Adrenal gland (tissue), 12 donors: ENCODE results near the gene ZNF568. TPM values are rescaled to one million over a fixed set of nuclear protein-coding genes. Genes with fewer than 3 reads are reported as not detected.

Experiments
- DNase-seq, 7 donors: peaks; one replicate each; pipeline ENCODE4 v3.0.0-alpha.2; 2019 to 2020
- H3K27ac ChIP-seq, 5 donors: fragments of 200-600 bp; sonication (generic) in 4 of 5; 1 replicate in 3 of 5; 2 replicates in 2 of 5; pipeline versions ENCODE4 v1.5.1 to v1.8.0; 2016 to 2020; ENCODE audit warnings: mild to moderate bottlenecking in 1 of 5
- H3K27me3 ChIP-seq: fragments of 200-600 bp; 2 replicates; pipeline ENCODE4 v1.8.0; 2021
- H3K36me3 ChIP-seq, 2 donors: fragments of 200-600 bp; replicated peaks in 1 of 2; 1 replicate in 1 of 2; 2 replicates in 1 of 2; pipeline versions ENCODE4 v1.5.1 to v1.8.0; 2018 to 2022
- H3K4me1 ChIP-seq, 2 donors: fragments of 200-600 bp; replicated peaks in 1 of 2; 1 replicate in 1 of 2; 2 replicates in 1 of 2; pipeline versions ENCODE4 v1.5.1 to v1.8.0; 2018 to 2021
- H3K4me3 ChIP-seq, 4 donors: fragments of 200-600 bp; sonication (generic) in 3 of 4; one replicate each; pipeline ENCODE4 v1.5.1; 2016 to 2018
- H3K9me3 ChIP-seq, 3 donors: fragments of 200-600 bp; sonication (generic) in 1 of 3; replicated peaks in 1 of 3; 1 replicate in 2 of 3; 2 replicates in 1 of 3; pipeline versions ENCODE4 v1.5.1 to v1.8.0; 2016 to 2021
- CTCF ChIP-seq, 6 experiments: fragments of 450-650 bp in 4 of 6; fragments of 200-600 bp in 2 of 6; sonication (generic) in 1 of 6; IDR thresholded peaks; 1 replicate in 5 of 6; 2 replicates in 1 of 6; pipeline versions ENCODE4 v1.5.1 to v1.8.0; 2016 to 2021; ENCODE audit warnings: antibody characterized with exemption in 6 of 6, mild to moderate bottlenecking in 2 of 6, moderate library complexity in 1 of 6
- POLR2A ChIP-seq, 2 donors: fragments of 450-650 bp; IDR thresholded peaks; one replicate each; pipeline ENCODE4 v1.6.1; 2017; ENCODE audit warnings: antibody characterized with exemption in 2 of 2, mild to moderate bottlenecking in 2 of 2, moderate library complexity in 1 of 2
- WGBS, 4 donors: extraction: QIAGEN DNeasy Blood & Tissue Kit in 2 of 4; methylation state at CpG; one replicate each; pipeline versions ENCODE4 v1.1.5 to v1.1.7; 2013 to 2017; 5-methylcytosine and 5-hydroxymethylcytosine counted together
- intact Hi-C, 2 donors: fragments of 100-400 bp; cut with DNase I; formaldehyde crosslinking; loops; one replicate each; pipeline versions ENCODE4 v1.14.1 to v1.15.0; 2022 to 2023
- polyA plus RNA-seq, 3 donors: library from polyadenylated mRNA; stranded (reverse); fragments of 200-250 nt in 2 of 3; fragments of 350-450 nt in 1 of 3; fragmentation: Illumina TruSeq in 1 of 3; extraction: RNeasy Lipid Tissue Mini Kit (QIAGEN cat#74804) in 1 of 3; gene quantifications; one replicate each; pipeline ENCODE4 v1.2.3, GENCODE V29; 2013 to 2014
- total RNA-seq, 9 donors: library from RNA; depleted of rRNA in 4 of 9; stranded (reverse); fragments of >200 nt in 4 of 9; fragments of 120-200 nt in 1 of 9; fragmentation: NEBNext Ultra II Directional in 1 of 9; extraction: Animal tissue kit (Norgen Biotek cat#: 25700) in 1 of 9; gene quantifications; one replicate each; pipeline versions ENCODE4 v1.1.0 to v1.2.4, GENCODE V29; 2013 to 2023
- donor health status: healthy with polysubstance abuse.
- donor health status: Bipolar disorder and iron deficiency.
- donor health status: DM: yes; HTN: yes; CAD: no.
- donor health status: DM: no; HTN: no; CAD: no.
- donor health status: DM: no; HTN: no; CAD: no.
- donor health status: DM: yes; HTN: yes; CAD: no.

Gene ZNF568
- total and polyA plus RNA-seq, 12 donors, result 4.5 to 23.8 (median 15.3) TPM

DNA sequence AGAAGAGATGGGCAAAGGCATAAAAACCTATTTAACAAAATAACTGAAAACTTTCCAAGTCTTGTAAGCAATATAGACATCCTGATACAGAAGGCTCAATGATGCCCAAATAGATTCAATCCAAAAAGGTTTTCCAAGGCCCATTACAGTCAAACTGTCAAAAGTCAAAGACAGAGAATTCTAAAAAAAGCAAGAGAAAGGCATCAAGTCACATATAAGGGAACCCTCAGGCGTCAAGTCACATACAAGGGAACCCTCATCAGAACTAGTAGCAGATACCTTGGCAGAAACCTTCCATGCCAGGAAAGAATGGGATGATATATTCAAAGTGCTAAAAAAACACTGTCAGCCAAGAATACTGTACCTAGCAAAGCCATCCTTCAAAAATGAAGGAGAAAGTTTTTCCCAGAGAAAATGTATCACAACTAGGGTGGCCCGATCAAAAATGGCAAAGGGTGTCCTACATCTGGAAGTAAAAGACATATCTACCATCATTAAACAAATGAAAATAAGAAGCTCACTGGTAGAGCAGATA, 21.2 kb upstream of the ZNF568 start:
- WGBS, 4 donors, result 91 to 99% (median 97%) methylated on average over 2 of the region's 2 CpGs
- no peak for DNase-seq
- Histone ChIP-seq H3K27me3 (no peaks in the 10 kb centered on the region), H3K36me3 (peaks cover 0 to 6% of the 10 kb centered on the region in 2 donors), H3K4me1 (no peaks in the 10 kb centered on the region), H3K9me3 (peaks cover 21 to 98% (median 64%) of the 10 kb centered on the region in 3 donors), H3K27ac (no peak overlapping the region), H3K4me3 (peak overlapping the region in 1 of 4 donors; percentile 5)
- TF ChIP-seq POLR2A (IDR thresholded peaks at IDR 0.05) (no peak), CTCF (IDR thresholded peaks at IDR 0.05) (no peak)
- intact Hi-C loops, result no loop called here

DNA sequence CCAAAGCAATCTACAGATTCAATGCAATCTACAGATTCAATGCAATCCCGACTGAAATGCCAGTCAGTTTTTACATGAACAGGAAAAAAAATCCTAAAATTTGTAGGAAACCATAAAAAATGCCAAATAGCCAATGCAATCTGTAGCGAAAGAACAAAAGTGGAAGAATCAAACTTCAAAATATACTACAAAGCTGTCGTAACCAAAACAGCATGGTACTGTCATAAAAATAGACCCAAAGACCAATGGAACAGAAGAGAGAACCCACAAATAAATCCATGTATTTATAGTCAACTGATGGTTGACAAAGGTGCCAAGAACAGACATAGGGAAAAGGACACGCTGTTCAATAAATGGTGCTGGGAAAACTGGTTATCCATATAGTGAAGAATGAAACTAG, 17.7 kb upstream of the ZNF568 start:
- DNase-seq, result no peak
- intact Hi-C loops, result no loop called here
- TF ChIP-seq POLR2A (IDR thresholded peaks at IDR 0.05) (no peak), CTCF (IDR thresholded peaks at IDR 0.05) (no peak)
- H3K36me3 ChIP-seq, result peaks cover 0 to 16% of the 10 kb centered on the region in 2 donors
- no peaks in the 10 kb centered on the region for H3K4me1 ChIP-seq
- no peak overlapping the region for H3K4me3 ChIP-seq
- H3K27ac ChIP-seq, result no peak overlapping the region
- H3K27me3 ChIP-seq, result no peaks in the 10 kb centered on the region
- H3K9me3 ChIP-seq, result peaks cover 10 to 87% (median 36%) of the 10 kb centered on the region in 3 donors
- 83 to 98% (median 97%) methylated on average over 4 of the region's 4 CpGs for WGBS, 4 donors

DNA sequence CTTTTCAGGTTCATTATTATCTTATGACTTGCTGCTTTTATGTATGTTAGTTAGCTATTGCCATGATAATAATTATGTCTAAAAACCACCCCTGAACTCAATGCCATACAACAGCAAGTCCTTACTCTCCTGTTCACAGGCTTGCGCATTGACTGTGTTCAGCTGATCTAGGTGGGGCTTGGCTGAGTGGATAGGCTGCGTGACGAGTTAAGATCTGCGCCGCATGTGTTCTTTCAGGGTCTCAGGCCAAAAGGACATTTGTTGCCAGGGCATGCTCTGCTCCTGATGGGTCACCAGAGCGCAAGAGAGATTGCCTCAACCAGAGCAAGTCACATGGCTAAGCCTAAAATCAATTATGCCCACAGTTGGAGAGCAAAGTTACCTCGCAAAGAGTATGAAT, 859 bp downstream of the ZNF568 start:
- 37 to 53% (median 44%) methylated on average over 7 of the region's 7 CpGs for WGBS, 4 donors
- H3K4me1 ChIP-seq, result peaks cover 8 to 10% of the 10 kb centered on the region in 2 donors
- intact Hi-C loops, result no loop called here
- H3K36me3 ChIP-seq, result peaks cover 0 to 14% of the 10 kb centered on the region in 2 donors
- H3K9me3 ChIP-seq, result no peaks in the 10 kb centered on the region
- H3K27ac ChIP-seq, result peak overlapping the region; percentile 77 to 99 (median 90)
- H3K4me3 ChIP-seq, result peak overlapping the region in 3 of 4 donors; percentile 57 to 90 (median 90)
- DNase-seq, result peak in 6 of 7 donors; percentile 17 to 68 (median 28)
- TF ChIP-seq CTCF (IDR thresholded peaks at IDR 0.05) (no peak), POLR2A (IDR thresholded peaks at IDR 0.05) (no peak)
- H3K27me3 ChIP-seq, result no peaks in the 10 kb centered on the region

DNA sequence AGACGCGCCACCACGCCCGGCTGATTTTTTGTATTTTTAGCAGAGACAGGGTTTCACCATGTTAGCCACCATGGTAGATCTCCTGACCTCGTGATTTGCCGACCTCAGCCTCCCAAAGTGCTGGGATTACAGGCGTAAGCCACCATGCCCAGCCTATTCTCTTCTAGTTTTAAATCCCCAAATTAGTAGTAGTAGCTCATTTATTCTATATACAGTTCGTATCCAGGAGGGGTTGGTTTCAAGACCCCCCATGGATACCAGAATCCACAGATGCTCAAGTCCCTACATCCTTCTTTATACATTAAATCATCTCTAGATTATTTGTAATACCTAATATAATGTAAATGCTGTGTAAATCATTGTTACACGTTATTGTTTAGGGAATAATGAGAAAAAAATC, 2.0 kb downstream of the ZNF568 start:
- peaks cover 0 to 17% of the 10 kb centered on the region in 2 donors for H3K36me3 ChIP-seq
- no peak overlapping the region for H3K4me3 ChIP-seq
- intact Hi-C loops, result no loop called here
- no peak for DNase-seq
- WGBS, 4 donors, result 93 to 97% (median 97%) methylated on average over 9 of the region's 9 CpGs
- no peaks in the 10 kb centered on the region for H3K27me3 ChIP-seq
- peaks cover 8 to 10% of the 10 kb centered on the region in 2 donors for H3K4me1 ChIP-seq
- H3K27ac ChIP-seq, result no peak overlapping the region
- TF ChIP-seq CTCF (IDR thresholded peaks at IDR 0.05), result no peak
- no peak for TF ChIP-seq POLR2A (IDR thresholded peaks at IDR 0.05)
- H3K9me3 ChIP-seq, result no peaks in the 10 kb centered on the region
